Measurements from ENCODE around the gene ADD1. TPM values are rescaled to one million over a fixed set of nuclear protein-coding genes. Genes with fewer than 3 reads are reported as not detected.
A peak's percentile ranks its signal among the peaks of the same experiment; 100 is the strongest.

The ADD1 gene
- total RNA-seq, 1 experiment from 2014 or later = 163 TPM

DNA sequence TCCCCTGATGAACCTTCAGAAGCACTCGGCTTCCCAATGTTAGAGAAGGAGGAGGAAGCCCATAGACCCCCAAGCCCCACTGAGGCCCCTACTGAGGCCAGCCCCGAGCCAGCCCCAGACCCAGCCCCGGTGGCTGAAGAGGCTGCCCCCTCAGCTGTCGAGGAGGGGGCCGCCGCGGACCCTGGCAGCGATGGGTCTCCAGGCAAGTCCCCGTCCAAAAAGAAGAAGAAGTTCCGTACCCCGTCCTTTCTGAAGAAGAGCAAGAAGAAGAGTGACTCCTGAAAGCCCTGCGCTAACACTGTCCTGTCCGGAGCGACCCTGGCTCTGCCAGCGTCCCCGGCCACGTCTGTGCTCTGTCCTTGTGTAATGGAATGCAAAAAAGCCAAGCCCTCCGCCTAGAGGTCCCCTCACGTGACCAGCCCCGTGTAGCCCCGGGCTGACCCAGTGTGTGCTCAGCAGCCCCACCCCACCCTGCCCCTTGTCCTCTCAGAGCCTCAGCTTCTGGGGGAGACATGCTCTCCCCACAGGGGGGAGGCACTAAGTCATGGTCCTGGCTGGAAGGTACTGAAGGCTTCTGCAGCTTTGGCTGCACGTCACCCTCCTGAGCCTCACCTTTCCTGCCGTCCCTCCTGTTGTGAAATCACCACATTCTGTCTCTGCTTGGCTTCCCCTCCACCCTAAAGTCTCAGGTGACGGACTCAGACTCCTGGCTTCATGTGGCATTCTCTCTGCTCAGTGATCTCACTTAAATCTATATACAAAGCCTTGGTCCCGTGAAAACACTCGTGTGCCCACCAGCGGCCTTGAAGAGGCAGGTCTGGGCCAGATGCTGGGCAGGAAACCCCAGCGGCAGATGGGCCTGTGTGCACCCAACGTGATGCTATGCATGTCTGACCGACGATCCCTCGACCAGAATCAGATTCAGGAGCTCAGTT lies 84.9 kb downstream of the ADD1 start:
- no peak overlapping the region for H2BK120ac ChIP-seq (ENCODE audit: low read depth, low read length, poor library complexity, severe bottlenecking)
- WGBS (ENCODE audit: extremely low coverage, insufficient read length, low lambda C conversion rate) = no CpG with 5 or more reads among the region's 32 CpGs
- H3K4ac ChIP-seq (ENCODE audit: low read depth, low read length) = no peak overlapping the region
- H4K8ac ChIP-seq (replicated peaks; ENCODE audit: insufficient read length, low read depth, low read length) = no peak overlapping the region
- peak; percentile 39 for DNase-seq
- no peaks in the 10 kb centered on the region for H3K27me3 ChIP-seq (ENCODE audit: insufficient read depth, low read length)
- peak overlapping the region; percentile 91 to 94 (median 93); a peak in 5 of 7 replicates for H3K27ac Mint-ChIP-seq
- H3K18ac ChIP-seq (ENCODE audit: insufficient read length, low read depth, low read length) = no peak overlapping the region
- H3K4me2 ChIP-seq (ENCODE audit: insufficient read depth, insufficient read length, low read length) = no peak overlapping the region
- H3K23ac ChIP-seq (ENCODE audit: insufficient read length, low read depth, low read length) = no peak overlapping the region
- H4K91ac ChIP-seq (ENCODE audit: insufficient read length, low read depth, low read length) = no peak overlapping the region
- no peak overlapping the region for H2AK5ac ChIP-seq (ENCODE audit: insufficient read length, low read length)
- H3K4me1 Mint-ChIP-seq = peaks cover 17 to 28% of the 10 kb centered on the region in 2 experiments
- H2AFZ ChIP-seq (ENCODE audit: low read length) = no peak overlapping the region
- no peak overlapping the region for H3K56ac ChIP-seq (ENCODE audit: insufficient read length, low read depth, low read length)
- H3K4me1 ChIP-seq (ENCODE audit: insufficient read depth, low read length) = peaks cover 4% of the 10 kb centered on the region; the same call in 1 of the 2 replicates
- H3K36me3 Mint-ChIP-seq (ENCODE audit: insufficient read depth in 1 of 3, low read depth in 3 of 3) = peaks cover 43 to 79% (median 64%) of the 10 kb centered on the region in 3 experiments
- H3K14ac ChIP-seq (ENCODE audit: insufficient read depth, low read length) = no peak overlapping the region
- H3K4me3 Mint-ChIP-seq = no peak overlapping the region
- H3T11ph ChIP-seq (ENCODE audit: low read length) = no peak overlapping the region
- peaks cover 1% of the 10 kb centered on the region for H3K23me2 ChIP-seq (ENCODE audit: insufficient read length, low read depth, low read length, poor library complexity, severe bottlenecking)
- H3K9me3 ChIP-seq (ENCODE audit: control insufficient read depth, low read depth, low read length) = no peaks in the 10 kb centered on the region
- H3K9me3 Mint-ChIP-seq = peaks cover 0 to 2% of the 10 kb centered on the region in 2 experiments; a peak in 1 of 5 replicates
- H4K5ac ChIP-seq (ENCODE audit: insufficient read length, low read depth, low read length) = no peak overlapping the region
- no peaks in the 10 kb centered on the region for H3K79me2 ChIP-seq (ENCODE audit: insufficient read depth, low read length)
- H2BK5ac ChIP-seq (ENCODE audit: insufficient read length, low read length) = no peak overlapping the region
- H2BK20ac ChIP-seq (ENCODE audit: low read depth, low read length, poor library complexity, severe bottlenecking) = no peak overlapping the region
- H2BK12ac ChIP-seq (ENCODE audit: insufficient read length, low read depth, low read length) = no peak overlapping the region
- TF ChIP-seq, protein P1, sequence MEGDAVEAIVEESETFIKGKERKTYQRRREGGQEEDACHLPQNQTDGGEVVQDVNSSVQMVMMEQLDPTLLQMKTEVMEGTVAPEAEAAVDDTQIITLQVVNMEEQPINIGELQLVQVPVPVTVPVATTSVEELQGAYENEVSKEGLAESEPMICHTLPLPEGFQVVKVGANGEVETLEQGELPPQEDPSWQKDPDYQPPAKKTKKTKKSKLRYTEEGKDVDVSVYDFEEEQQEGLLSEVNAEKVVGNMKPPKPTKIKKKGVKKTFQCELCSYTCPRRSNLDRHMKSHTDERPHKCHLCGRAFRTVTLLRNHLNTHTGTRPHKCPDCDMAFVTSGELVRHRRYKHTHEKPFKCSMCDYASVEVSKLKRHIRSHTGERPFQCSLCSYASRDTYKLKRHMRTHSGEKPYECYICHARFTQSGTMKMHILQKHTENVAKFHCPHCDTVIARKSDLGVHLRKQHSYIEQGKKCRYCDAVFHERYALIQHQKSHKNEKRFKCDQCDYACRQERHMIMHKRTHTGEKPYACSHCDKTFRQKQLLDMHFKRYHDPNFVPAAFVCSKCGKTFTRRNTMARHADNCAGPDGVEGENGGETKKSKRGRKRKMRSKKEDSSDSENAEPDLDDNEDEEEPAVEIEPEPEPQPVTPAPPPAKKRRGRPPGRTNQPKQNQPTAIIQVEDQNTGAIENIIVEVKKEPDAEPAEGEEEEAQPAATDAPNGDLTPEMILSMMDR (conservative IDR thresholded peaks at IDR 0.05) = no peak
- peaks cover 2% of the 10 kb centered on the region for H4K20me1 ChIP-seq (ENCODE audit: control insufficient read depth, insufficient read depth, insufficient read length)
- no peak overlapping the region for H2BK15ac ChIP-seq (ENCODE audit: low read depth, low read length)
- H3K9ac ChIP-seq (ENCODE audit: extremely low read depth, insufficient read length, low read length) = no peak overlapping the region
- no peaks in the 10 kb centered on the region for H3K79me1 ChIP-seq (ENCODE audit: insufficient read depth, low read depth, low read length, poor library complexity, severe bottlenecking)
- no peak overlapping the region for H3K27ac ChIP-seq (ENCODE audit: insufficient read length, low read depth, low read length)
- H3K27me3 Mint-ChIP-seq (ENCODE audit: low read depth) = no peaks in the 10 kb centered on the region; the same call in 1 of the 2 replicates
